ENCODE measurements around the gene AHRR.
"Not testable (repeated sequence)": the region's sequence is repeated elsewhere in the genome, so short reads cannot be mapped to it uniquely, and the experiment has no call there.

The AHRR gene

GRCh38 chr5:398475-399295 is 77.2 kb downstream of the AHRR start:
- no peak for DNase-seq

- DNase-seq = no peak
Observed at GRCh38 chr5:399296-400281, 78.1 kb downstream of the AHRR start.

- no peak for DNase-seq
Observed at GRCh38 chr5:400282-401145, 79.0 kb downstream of the AHRR start.

GRCh38 chr5:401146-402034 is 79.9 kb downstream of the AHRR start:
- no peak for DNase-seq

GRCh38 chr5:402219-402614 is 80.7 kb downstream of the AHRR start:
- DNase-seq = not testable (repeated sequence)

- DNase-seq = no peak
Observed at GRCh38 chr5:402615-403359, 81.3 kb downstream of the AHRR start.

GRCh38 chr5:403995-404394 is 82.5 kb downstream of the AHRR start:
- DNase-seq = no peak

GRCh38 chr5:404666-405241 is 83.2 kb downstream of the AHRR start:
- DNase-seq = no peak

- no peak for DNase-seq
Observed at GRCh38 chr5:405421-405820, 83.9 kb downstream of the AHRR start.

GRCh38 chr5:406041-406440 is 84.5 kb downstream of the AHRR start:
- DNase-seq = no peak

- no peak for DNase-seq
Observed at GRCh38 chr5:407051-407450, 85.5 kb downstream of the AHRR start.

- DNase-seq = no peak
Observed at GRCh38 chr5:407801-408268, 86.3 kb downstream of the AHRR start.

GRCh38 chr5:410911-411517 is 89.5 kb downstream of the AHRR start:
- no peak for DNase-seq

- no peak for DNase-seq
Observed at GRCh38 chr5:411728-412127, 90.2 kb downstream of the AHRR start.

GRCh38 chr5:414991-415927 is 93.7 kb downstream of the AHRR start:
- not testable (repeated sequence) for DNase-seq

- no peak for DNase-seq
Observed at GRCh38 chr5:415928-416635, 94.6 kb downstream of the AHRR start.

GRCh38 chr5:416636-416960 is 95.1 kb downstream of the AHRR start:
- no peak for DNase-seq
